Effector memory CD8-positive, alpha-beta T cell (primary cell): ENCODE data around the gene SART1.

ENCODE experiments used
- ATAC-seq: fragments of 150-1000 bp; cut with Tn5 transposase; replicated peaks from 2 replicates; pipeline ENCODE4 v1.10.0; 2021; ENCODE audit warnings: mild to moderate bottlenecking, moderate library complexity
- DNase-seq, 3 experiments: peaks; one replicate each; pipeline ENCODE4 v3.0.0; 2021
- H3K27ac Mint-ChIP-seq, 2 donors: one replicate each; pipeline ENCODE4 v1.8.0; 2022; ENCODE audit warnings: mild to moderate bottlenecking in 2 of 2, mixed read lengths in 2 of 2, moderate library complexity in 2 of 2
- H3K27me3 Mint-ChIP-seq, 2 donors: one replicate each; pipeline ENCODE4 v1.8.0; 2022; ENCODE audit warnings: mixed read lengths in 2 of 2
- H3K36me3 Mint-ChIP-seq: one replicate; pipeline ENCODE4 v1.8.0; 2022; ENCODE audit warnings: mild to moderate bottlenecking, moderate library complexity, mixed read lengths; ENCODE audit not compliant: insufficient read depth
- H3K4me1 Mint-ChIP-seq, 2 donors: one replicate each; pipeline ENCODE4 v1.8.0; 2022; ENCODE audit warnings: low read depth in 2 of 2, mixed read lengths in 2 of 2
- H3K4me3 Mint-ChIP-seq, 2 donors: one replicate each; pipeline ENCODE4 v1.8.0; 2022; ENCODE audit warnings: mild to moderate bottlenecking in 2 of 2, mixed read lengths in 2 of 2, moderate library complexity in 2 of 2
- H3K9me3 Mint-ChIP-seq, 2 donors: one replicate each; pipeline ENCODE4 v1.8.0; 2022; ENCODE audit warnings: mixed read lengths in 2 of 2

The SART1 gene

GRCh38 chr11:65960824-65961266 lies 689 bp upstream of the SART1 start:
- peak; percentile 0 for ATAC-seq
- Mint-ChIP-seq H3K27me3 (no peaks in the 10 kb centered on the region), H3K4me1 (peaks cover 20 to 29% of the 10 kb centered on the region in 2 donors), H3K9me3 (no peaks in the 10 kb centered on the region), H3K4me3 (peak overlapping the region; percentile 94 to 97), H3K36me3 (peaks cover 44% of the 10 kb centered on the region), H3K27ac (peak overlapping the region; percentile 98 to 99)
- DNase-seq: no peak

GRCh38 chr11:65962141-65962564 lies 619 bp downstream of the SART1 start:
- Mint-ChIP-seq H3K27me3 (no peaks in the 10 kb centered on the region), H3K4me3 (peak overlapping the region; percentile 94 to 97), H3K36me3 (peaks cover 55% of the 10 kb centered on the region), H3K9me3 (no peaks in the 10 kb centered on the region), H3K27ac (peak overlapping the region; percentile 98 to 99), H3K4me1 (peaks cover 20 to 31% of the 10 kb centered on the region in 2 donors)
- ATAC-seq (peak; percentile 34), DNase-seq (peak in 1 of 3 experiments; percentile 24)

DNA sequence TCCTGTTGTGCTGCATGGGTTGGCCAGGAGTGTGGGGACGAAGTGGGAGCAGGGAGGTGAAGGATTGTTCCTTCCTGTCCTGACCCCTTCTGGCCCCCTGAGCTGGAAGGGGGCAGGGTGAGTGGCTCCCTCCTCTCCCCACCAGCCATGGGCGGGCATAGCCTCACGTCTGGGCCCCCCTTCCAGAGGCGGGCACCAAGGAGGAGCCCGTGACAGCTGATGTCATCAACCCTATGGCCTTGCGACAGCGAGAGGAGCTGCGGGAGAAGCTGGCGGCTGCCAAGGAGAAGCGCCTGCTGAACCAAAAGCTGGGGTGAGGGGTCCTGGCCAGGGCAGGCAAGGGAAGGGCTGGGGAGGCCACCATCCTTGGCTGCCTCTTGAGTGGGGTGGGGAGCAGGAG lies 3.4 kb downstream of the SART1 start:
- Mint-ChIP-seq H3K27me3 (no peaks in the 10 kb centered on the region), H3K4me1 (peaks cover 20 to 31% of the 10 kb centered on the region in 2 donors), H3K27ac (peak overlapping the region in 1 of 2 donors; percentile 41), H3K4me3 (no peak overlapping the region), H3K36me3 (peaks cover 77% of the 10 kb centered on the region), H3K9me3 (no peaks in the 10 kb centered on the region)
- DNase-seq (no peak), ATAC-seq (no peak)

- Mint-ChIP-seq H3K36me3 (peaks cover 81% of the 10 kb centered on the region), H3K9me3 (no peaks in the 10 kb centered on the region)
Measured at GRCh38 chr11:65965986-65966762, 4.6 kb downstream of the SART1 start.

GRCh38 chr11:65967329-65967934 lies 5.9 kb downstream of the SART1 start:
- peaks cover 83% of the 10 kb centered on the region for H3K36me3 Mint-ChIP-seq
- DNase-seq (no peak), ATAC-seq (no peak)
- no peaks in the 10 kb centered on the region for H3K9me3 Mint-ChIP-seq
- H3K27me3 Mint-ChIP-seq: no peaks in the 10 kb centered on the region
- peaks cover 9 to 20% of the 10 kb centered on the region in 2 donors for H3K4me1 Mint-ChIP-seq
- H3K27ac Mint-ChIP-seq: no peak overlapping the region
- no peak overlapping the region for H3K4me3 Mint-ChIP-seq

More at GRCh38 chr11:65965986-65966762, 4.6 kb downstream of the SART1 start:
- H3K27ac Mint-ChIP-seq: no peak overlapping the region
- no peaks in the 10 kb centered on the region for H3K27me3 Mint-ChIP-seq
- peaks cover 17 to 29% of the 10 kb centered on the region in 2 donors for H3K4me1 Mint-ChIP-seq
- no peak for DNase-seq
- ATAC-seq: no peak
- H3K4me3 Mint-ChIP-seq: no peak overlapping the region

DNA sequence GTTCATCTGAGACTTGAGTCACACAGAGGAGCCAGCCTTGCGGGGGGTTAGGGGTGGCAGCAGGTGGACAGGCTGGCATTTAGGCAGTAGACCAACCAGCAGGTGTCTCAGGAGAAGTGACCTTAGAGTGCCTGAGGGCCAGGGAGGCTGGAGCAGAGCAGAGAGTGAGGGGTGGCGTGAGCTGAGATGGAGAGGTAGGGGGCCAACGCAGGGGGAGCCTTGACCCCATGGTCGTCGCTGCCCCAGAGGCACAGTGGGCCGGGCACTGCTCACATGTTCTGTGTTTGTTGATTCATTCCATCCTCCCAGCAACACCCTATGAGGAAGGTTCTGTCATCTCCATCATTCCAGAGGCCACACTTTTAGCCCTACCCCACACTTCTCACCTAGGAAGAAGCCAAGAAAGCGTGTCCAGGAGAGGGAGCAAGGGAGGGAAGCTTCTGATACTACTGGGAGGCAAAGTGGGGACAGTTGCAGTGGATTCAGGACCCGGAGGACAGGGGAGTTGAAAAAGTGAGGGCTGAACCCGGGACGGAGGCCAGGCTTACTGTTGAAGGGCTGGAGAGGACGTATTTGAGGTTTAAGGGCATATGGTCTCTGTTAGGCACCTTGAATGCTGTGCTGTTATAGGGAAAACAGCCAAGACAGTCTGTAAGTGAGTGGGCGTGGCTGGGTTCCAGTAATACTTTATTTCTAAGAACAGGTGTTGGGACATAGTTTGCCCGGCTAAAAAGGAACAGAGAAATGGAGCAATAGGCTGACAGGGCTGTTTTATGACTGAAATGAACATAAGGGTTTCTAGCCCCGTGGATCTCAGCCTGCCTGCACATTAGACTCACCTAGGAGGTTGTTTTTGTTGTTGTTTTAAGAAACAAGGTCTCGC lies 7.3 kb downstream of the SART1 start:
- H3K36me3 Mint-ChIP-seq: peaks cover 86% of the 10 kb centered on the region
- ATAC-seq (no peak), DNase-seq (no peak)
- H3K4me1 Mint-ChIP-seq: peaks cover 3 to 10% of the 10 kb centered on the region in 2 donors
- H3K27ac Mint-ChIP-seq: peak overlapping the region in 1 of 2 donors; percentile 80
- H3K9me3 Mint-ChIP-seq: no peaks in the 10 kb centered on the region
- no peaks in the 10 kb centered on the region for H3K27me3 Mint-ChIP-seq
- H3K4me3 Mint-ChIP-seq: no peak overlapping the region

GRCh38 chr11:65972116-65972515 lies 10.6 kb downstream of the SART1 start:
- ATAC-seq (no peak), DNase-seq (no peak)
- peaks cover 79% of the 10 kb centered on the region for H3K36me3 Mint-ChIP-seq
- H3K4me1 Mint-ChIP-seq: peaks cover 9 to 12% of the 10 kb centered on the region in 2 donors
- no peaks in the 10 kb centered on the region for H3K27me3 Mint-ChIP-seq
- no peak overlapping the region for H3K4me3 Mint-ChIP-seq
- H3K27ac Mint-ChIP-seq: no peak overlapping the region
- H3K9me3 Mint-ChIP-seq: no peaks in the 10 kb centered on the region

GRCh38 chr11:65973439-65974110 lies 12.0 kb downstream of the SART1 start:
- peaks cover 74% of the 10 kb centered on the region for H3K36me3 Mint-ChIP-seq
- H3K4me1 Mint-ChIP-seq: peaks cover 9 to 12% of the 10 kb centered on the region in 2 donors
- H3K27ac Mint-ChIP-seq: peak overlapping the region; percentile 55 to 69
- DNase-seq (no peak), ATAC-seq (no peak)
- no peak overlapping the region for H3K4me3 Mint-ChIP-seq
- H3K27me3 Mint-ChIP-seq: no peaks in the 10 kb centered on the region
- H3K9me3 Mint-ChIP-seq: no peaks in the 10 kb centered on the region

DNA sequence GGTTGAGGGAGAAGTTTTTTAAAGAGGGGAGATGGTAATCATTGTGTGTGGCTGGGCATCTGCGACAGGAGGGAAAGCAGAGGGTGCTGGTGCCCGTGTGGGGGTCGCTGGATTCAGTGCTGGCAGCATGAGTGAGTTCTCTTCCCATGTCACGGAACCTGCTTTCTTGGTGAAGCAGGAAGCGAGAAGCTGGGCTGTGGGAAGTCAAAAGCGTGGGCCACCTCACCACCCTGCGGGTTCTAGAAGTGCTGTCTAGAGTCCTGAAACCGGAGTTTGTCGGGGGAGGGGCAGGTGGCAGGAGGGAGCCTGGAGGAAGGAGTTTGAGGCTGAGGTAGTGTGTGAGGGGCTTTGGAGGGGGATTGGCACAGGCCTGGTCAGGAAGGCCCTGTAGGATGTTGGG lies 14.2 kb downstream of the SART1 start:
- ATAC-seq (no peak), DNase-seq (no peak)
- Mint-ChIP-seq H3K27me3 (no peaks in the 10 kb centered on the region), H3K36me3 (peaks cover 77% of the 10 kb centered on the region), H3K4me1 (peaks cover 6 to 12% of the 10 kb centered on the region in 2 donors), H3K4me3 (no peak overlapping the region), H3K9me3 (no peaks in the 10 kb centered on the region), H3K27ac (peak overlapping the region; percentile 61 to 82)

DNA sequence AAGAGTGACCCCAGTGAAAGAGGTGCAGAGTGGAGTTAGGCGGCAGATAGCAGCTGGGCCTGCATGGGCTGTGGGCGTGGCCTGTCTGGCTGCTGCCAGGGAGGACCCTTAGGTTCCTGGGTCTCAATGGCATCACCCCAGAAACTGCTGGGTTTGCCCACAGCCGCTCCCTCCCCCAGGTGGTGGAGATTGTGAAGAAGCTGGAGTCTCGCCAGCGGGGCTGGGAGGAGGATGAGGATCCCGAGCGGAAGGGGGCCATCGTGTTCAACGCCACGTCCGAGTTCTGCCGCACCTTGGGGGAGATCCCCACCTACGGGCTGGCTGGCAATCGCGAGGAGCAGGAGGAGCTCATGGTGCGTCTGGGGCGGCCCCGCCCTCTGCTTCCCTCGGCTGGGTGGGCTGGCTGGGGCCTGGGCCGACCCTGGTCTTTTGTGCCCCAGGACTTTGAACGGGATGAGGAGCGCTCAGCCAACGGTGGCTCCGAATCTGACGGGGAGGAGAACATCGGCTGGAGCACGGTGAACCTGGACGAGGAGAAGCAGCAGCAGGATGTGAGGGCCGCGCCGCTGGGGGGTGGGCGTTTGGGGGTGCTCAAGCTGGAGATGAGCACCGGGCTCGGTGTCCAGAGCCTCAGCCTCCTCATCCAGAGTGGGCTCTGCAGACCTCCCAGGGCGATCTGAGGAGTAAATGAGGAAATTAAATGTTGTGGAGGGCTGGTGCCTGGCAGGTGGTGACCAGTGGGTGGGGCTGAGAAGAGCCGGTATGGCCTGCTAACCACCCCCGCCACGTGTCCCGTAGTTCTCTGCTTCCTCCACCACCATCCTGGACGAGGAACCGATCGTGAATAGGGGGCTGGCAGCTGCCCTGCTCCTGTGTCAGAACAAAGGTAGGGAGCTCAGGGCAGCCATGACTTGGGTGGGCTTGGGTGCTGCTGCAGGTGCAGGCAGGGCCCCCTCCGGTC lies 15.0 kb downstream of the SART1 start:
- peak overlapping the region; percentile 61 to 82 for H3K27ac Mint-ChIP-seq

DNA sequence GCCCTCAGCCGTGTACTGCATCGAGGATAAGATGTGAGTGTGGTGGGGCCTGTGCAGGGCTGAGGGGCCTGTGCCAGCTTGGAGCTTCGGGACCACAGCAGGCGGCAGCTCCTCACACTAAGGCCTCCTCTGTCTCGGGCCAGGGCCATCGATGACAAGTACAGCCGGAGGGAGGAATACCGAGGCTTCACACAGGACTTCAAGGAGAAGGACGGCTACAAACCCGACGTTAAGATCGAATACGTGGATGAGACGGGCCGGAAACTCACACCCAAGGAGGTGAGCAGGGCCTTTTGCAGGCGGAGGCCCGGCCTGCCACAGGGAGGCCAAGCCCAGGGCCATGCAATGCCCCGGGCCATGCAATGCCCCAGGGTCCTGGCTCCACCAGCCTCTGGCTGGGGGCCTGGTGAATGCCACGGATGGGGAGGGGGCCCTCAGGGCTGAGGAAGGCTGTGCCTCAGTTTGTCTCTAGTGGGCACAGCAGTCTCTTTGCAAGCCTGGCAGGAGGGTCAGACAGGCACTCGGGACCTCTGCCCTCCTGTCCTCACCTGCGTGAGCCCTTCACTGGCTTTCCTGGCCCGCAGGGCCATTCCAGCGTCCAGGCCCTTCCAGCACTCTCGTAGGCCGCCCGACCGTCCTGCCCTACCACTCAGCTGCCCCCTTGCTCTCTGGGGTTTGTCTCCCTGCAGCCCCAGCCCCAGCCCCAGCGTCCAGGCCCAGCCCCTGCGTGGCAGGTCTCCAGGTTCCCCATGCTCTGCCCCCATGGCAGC lies 16.3 kb downstream of the SART1 start:
- H3K9me3 Mint-ChIP-seq: no peaks in the 10 kb centered on the region
- H3K4me3 Mint-ChIP-seq: no peak overlapping the region
- peak overlapping the region in 1 of 2 donors; percentile 82 for H3K27ac Mint-ChIP-seq
- H3K36me3 Mint-ChIP-seq: peaks cover 65% of the 10 kb centered on the region
- DNase-seq (no peak), ATAC-seq (no peak)
- peaks cover 6 to 12% of the 10 kb centered on the region in 2 donors for H3K4me1 Mint-ChIP-seq
- H3K27me3 Mint-ChIP-seq: no peaks in the 10 kb centered on the region

More for the DNA sequence above, 15.0 kb downstream of the SART1 start:
- no peaks in the 10 kb centered on the region for H3K9me3 Mint-ChIP-seq
- DNase-seq (no peak), ATAC-seq (no peak)
- no peaks in the 10 kb centered on the region for H3K27me3 Mint-ChIP-seq
- peak overlapping the region in 1 of 2 donors; percentile 15 for H3K4me3 Mint-ChIP-seq
- peaks cover 77% of the 10 kb centered on the region for H3K36me3 Mint-ChIP-seq
- H3K4me1 Mint-ChIP-seq: peaks cover 6 to 12% of the 10 kb centered on the region in 2 donors
